ENCODE measurements around the gene C11orf91.
"Not testable (repeated sequence)": the region's sequence is repeated elsewhere in the genome, so short reads cannot be mapped to it uniquely, and the experiment has no call there.

C11orf91 gene

DNA sequence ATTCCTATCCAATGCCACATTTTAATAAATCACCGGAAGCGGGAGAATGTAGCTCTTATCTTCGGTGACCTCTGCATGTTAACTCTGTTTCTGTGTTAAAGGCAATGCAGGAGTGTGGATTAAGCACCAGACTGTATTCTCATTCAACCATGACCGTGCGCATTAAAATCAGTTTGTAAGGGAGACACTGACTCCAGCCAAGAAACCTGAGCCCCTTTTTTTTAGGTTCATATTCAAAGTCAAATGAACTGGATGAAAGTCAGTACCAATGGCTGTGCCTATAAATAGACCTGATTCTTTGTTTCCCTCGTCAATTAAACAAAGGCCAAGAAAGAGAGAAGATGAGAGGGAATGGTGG is 32.2 kb downstream of the C11orf91 start:
- no peak for DNase-seq

DNA sequence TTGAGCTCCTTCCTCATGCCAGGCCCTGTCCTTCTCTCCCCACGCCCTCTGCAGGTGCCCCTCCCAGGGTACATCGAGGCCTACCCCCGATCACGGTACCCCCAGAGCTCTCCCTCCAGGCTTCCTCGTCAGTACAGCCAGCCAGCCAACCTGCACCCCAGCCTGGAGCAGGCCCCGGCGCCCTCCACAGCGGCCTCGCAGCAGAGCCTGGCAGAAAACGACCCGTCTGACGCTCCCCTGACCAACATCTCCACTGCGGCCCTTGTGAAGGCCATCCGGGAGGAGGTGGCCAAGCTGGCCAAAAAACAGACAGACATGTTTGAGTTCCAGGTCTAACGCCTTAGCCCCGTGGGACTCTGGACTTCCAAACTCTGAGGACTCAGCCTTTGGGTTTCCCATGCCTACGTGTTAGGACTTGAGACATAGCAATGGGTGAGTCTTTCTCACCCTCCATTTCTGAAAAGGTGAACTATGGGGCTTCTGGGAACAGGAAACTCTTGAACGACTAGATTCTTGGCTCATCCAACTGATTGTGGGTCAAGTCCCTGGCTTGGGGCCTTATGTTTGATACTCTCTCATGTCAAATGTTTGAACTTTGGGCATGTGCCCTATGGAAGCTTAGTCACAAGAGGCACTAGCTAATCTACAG is 32.7 kb downstream of the C11orf91 start:
- no peak for DNase-seq

DNA sequence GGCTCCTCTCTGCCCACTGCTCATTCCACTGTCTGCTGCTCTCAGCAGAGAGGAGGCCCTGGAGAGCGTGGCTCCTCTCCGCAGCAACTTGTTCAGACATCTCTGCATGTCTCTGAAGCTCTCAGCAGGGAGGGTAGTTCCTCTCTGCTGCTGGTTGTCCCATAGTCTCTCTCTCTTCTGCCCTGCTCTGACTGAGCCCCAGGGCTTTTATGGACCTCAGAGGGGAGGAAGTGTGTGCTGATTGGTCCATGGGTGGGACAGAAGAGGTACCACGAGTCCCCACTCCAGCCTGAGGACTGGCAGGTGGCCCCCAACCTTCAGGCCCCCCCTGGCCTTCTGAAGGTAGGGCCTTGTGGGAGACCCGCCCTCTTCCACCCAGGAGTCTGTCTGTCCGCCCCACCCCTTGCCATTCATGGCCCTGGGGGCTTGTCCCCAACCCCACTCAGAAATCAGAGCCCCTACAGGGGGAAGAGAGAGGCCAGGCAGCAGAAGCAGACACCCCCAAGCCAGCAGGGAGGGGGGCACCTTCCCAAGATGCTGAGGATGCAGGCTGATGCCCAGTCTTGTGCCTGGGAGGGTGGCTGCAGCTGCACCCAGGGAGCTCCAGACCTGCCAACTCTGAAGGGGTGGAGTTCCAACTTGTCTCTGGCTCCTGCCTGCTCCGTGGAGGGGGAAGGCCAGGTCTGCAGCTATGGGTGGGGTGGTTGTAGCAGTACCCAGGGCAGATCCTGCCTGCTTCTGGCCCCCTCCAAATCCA is 35.1 kb downstream of the C11orf91 start:
- no peak for DNase-seq

DNA sequence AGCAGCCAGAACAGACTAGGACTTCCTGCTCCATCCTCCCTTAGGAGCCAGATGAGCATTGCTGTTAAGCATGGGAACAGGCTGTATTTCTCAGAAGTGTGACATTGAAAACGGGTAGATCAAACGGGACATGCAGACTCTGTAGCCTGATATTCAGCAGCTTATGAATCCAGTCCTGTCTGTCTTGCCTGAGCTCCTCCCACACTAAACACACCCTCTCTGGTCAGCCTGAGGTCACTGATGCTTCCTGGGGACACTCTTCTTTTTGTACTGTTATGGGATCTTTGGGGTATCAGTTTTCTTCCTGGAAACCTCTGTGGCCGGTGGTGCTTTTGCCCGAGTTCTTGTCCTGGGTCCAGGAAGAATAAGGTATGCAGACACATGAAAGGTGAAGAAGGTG is 35.8 kb downstream of the C11orf91 start:
- no peak for DNase-seq

DNA sequence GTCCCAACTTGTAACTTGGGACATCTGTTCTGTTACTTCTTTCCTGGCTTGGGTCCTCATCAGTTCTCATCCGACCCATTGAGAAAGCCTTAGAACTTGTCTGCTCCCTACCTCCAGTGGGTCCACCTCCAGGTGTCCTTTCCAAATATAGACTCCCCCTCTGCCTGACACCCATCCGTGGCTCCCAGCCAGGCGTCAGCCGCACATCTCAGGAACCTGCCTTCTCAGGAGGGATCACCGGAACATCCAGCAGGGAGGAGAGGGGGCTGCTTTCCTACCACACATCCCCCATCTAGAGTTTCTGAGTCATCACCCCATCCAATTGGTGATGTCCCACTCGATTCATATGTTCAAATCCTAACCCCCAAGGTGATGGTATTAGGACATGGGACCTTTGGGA is 36.5 kb downstream of the C11orf91 start:
- no peak for DNase-seq

DNA sequence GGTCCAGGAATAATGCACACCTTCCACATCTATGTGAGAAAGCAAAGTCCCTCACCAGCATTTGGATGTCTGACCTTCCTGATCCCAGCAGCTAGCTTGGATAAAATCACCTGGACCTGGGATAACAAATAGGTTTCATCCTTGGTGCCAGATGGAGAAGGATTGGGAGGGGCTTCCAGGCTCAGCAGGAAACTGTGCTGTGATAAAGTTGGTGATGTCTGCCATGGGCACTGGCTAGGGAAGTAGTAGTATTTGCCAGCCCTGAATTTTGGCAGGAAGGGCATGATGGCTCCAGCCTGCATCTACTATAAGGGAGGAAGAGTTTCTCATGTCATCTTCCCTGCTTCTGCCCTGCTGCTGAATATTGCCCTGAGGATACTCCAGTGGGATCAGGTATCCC is 37.5 kb downstream of the C11orf91 start:
- no peak for DNase-seq

DNA sequence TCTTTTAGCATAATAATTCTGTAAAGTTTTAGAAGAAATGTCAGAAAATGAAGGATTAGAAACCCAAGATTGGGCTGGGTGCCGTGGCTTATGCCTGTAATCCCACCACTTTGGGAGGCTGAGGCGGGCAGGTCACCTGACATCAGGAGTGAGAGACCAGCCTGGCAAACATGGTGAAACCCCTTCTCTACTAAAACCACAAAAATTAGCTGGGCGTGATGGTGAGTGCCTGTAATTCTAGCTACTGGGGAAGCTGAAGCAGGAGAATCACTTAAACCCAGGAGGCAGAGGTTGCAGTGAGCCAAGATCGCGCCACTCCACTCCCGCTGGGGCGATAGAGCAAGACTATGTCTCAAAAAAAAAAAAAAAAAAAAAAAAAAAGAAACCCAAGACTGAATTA is 39.1 kb downstream of the C11orf91 start:
- DNase-seq = not testable (repeated sequence)

DNA sequence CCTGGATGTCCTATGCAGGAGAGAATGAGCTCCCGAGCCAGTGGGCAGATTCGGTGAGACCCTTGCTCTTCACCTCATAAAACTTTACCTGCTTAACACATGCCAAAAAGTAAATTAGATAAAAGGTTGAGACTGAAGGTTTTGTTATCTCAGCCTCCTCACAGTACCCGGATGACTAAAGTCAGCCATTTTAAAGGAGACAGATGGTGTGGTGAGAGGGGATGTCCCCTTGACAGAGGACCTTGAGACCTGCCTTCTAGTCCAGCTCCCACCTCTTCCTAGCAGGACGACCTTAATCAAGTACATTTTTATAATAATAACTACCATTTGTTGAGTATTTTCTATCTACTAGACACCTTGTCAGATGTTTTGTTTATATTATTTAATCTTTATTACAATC is 39.7 kb downstream of the C11orf91 start:
- no peak for DNase-seq

DNA sequence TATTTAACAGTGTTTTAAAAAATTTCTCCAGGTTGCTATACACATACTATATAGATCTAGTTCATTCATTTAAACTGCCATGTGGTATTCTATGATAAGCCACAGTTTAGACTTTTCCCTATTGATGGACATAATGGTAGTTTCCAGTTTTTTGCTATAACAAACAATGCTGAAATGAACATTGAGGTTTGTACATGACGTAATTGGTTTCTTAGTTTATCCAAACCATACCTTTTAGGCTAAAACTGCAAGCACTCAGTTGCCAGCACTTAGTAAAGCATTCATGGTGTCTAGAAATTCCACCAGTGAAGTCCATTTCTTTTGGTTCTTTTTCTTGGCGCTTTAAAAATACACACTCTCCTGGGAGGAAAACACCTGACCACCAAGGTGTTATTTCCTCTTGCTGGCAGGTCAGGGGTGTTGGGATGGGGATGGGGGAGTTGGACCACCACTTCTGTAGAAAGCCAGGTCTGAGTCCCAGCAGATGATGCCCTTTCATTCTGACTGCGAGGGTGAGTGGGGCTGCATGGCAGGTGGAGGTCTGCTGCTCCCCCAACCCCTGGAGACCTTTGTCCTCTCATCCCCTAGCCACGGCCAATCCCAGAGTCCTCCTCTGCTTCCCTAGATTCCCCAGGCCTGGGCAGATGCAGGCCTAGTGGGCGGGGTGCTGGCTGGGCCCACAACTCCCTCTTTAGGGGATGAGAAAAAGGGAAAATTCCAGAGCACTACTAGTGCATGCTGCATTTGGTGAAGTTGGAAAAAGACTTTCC is 41.1 kb downstream of the C11orf91 start:
- DNase-seq = no peak

DNA sequence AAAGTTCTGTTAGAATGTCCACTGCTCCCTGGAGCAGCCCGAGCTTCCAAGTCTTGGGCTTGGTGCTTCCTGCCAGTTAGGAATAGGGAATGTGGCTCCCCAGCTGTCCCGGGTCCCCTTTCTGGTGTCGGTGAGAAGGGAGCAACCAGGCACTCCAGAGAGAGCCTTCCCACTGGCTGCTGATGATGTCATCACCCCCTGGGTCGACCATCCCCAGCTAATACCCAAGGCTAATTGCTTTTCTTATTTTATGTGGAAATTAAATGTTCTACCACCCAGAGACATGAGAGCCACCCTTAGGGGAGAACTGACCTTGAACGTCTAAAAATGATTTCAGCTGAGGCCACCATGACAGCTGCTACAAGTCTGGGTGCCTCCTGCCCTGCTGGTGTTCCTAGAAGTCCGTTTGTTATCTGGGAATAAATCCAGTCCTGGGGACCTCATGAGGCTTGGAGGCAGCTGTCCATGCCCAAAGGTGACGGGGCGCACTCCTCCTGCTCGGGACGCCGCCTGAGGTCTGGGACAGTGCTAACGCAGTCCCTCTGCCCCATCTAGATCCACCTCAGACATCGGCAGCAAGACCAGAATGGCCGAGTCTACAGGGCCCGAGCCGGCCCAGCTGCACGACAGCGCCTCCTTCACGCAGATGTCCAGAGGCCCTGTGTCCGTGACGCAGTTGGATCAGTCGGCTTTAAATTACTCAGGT is 42.3 kb downstream of the C11orf91 start:
- no peak for DNase-seq

DNA sequence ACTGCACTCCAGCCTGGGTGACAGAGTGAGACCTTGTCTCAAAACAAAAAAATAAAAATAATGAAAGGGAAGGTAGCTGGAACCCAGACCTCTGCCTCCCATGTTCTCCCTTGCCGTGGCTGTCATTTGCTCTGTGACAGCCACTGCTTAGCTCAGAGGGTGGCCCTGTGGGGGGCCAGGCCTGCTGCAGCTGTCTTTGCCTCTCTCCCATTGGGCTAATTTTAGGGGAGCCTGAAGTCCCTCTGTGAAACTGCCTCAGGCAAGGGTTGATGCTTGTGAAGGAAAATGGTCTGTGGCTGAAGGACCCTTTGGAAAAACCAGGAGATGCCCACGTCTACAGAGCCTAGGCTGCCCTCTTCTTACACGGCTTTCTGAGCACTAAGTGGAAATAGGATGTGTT is 42.9 kb downstream of the C11orf91 start:
- no peak for DNase-seq

DNA sequence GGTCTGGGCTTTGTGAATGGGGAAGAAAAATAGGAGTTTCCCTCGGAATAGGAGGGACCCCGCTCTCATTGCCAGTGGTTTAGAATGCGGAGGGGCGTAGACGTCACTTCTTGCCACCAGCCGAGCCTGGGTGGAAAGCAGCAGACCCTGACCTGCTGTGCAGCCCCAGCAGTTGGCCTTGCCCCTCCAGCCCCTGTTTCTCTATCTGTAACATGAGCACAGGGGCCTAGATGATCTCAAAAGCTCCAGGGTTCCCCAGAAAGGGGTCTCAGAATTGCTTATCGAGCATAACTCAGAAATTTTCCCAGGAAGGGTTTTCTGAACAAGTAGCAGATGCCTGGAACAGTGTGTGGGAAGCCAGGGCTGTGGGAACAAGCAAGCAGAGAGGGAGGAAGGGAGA is 43.9 kb downstream of the C11orf91 start:
- DNase-seq = no peak

DNA sequence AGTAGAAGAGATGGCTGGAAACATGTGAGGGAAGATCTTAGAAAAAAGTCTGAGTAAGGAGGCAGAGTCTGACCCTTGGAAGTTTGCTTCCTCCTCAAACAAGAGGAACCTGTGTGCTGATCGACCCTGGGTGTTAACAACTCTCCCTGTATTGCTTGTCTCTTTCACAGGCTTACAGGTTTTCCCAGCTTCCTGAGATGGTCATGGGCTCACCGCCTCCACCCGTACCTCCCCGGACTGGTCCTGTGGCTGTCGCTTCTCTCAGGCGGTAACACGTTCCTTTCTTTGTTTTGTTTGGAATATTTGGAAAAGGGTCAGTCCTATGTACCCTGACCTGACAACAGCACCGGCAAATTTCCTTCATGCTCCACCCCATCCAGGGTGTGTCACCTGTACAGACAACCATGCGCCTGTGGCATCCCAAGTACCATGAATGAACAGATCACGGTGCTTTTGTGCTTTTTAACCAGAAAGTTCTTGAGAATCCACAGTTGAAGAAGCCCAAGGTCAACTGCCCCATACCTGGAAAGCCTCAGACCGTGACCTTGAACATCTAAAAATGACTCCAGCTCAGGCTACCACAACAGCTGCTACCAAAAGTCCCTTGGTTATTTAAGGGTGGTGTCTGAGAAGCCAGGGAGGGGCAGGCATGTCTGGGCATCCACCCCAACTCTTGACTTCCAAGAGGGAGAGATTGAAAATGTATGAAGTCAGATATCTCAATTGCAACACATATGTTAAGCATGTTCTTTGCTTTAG is 44.6 kb downstream of the C11orf91 start:
- no peak for DNase-seq

DNA sequence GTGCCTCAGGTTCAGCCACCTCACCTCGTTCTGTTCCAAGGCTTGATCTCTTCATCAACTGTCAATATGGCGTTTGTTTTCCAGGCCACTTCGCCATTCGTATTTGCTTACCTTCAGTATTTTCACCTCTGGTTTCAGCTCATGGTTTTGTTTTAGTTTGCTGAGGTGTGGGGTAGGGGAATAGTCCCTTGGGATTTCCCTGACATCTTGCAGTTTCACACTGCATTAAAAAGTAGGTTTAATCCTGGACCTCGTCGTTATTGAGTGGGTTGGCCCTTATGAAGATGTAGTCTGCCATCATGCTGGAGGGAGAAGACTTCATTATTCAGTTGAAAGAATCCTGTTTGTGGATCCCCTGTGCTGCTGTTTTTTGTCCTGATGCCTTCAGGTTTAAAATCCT is 46.0 kb downstream of the C11orf91 start:
- DNase-seq = no peak

DNA sequence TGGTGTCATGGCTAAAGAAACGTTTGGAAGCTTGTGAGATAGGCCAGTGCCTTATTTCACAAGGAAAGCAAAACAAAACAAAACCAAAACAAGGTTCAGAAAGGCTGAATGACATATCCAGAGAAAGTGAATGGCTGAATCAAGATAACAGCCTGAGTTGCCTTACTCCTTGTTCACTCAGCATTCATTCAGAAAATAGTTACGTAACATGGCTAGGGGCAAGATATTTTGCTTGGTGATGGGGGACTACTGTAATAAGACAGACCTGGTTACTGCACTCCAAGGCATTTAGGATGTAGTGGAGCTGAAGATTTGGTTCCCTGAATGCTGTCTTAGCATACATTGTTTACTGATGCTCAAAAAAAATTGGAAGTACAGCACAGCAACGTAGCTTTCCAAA is 47.7 kb downstream of the C11orf91 start:
- DNase-seq = no peak

DNA sequence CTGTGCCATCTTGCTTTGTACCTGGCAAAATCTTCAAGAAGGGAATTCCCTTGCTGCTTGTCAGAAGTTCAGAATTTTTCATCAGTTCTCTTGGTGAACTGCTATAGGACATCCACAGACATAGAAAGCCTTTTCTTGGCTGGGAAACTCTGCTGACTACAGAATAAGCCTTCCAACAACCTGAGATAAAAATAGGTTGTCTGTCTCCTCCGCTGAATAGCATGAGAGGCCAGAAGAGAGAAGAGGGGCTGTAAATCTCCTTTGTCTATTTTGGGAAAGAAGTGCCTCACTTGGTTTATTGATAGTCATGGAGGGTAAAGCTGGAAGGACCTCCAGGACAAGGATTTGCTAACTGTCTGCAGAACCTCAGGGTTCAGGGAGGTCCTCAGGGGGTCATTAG is 48.2 kb downstream of the C11orf91 start:
- DNase-seq = no peak

DNA sequence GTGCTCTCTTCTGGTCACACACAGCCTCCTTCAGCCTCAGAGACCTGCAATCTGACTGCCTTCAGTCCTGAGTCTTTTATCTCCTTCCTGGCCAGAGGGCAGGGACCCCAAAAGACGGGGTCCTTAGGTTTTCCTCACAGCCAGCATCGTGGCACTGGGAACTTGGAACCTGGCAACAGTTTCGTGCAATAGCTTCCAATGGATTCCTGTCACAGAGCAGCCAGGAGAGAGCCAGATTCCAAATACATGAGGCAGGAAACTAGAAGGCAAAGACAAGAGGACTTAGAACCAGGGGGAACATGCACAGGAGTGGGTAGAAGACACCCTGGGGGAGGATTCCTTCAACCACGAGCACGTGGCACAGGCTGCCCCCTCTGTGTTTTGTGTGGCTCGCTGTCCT is 48.6 kb downstream of the C11orf91 start:
- peak; percentile 30 for DNase-seq

DNA sequence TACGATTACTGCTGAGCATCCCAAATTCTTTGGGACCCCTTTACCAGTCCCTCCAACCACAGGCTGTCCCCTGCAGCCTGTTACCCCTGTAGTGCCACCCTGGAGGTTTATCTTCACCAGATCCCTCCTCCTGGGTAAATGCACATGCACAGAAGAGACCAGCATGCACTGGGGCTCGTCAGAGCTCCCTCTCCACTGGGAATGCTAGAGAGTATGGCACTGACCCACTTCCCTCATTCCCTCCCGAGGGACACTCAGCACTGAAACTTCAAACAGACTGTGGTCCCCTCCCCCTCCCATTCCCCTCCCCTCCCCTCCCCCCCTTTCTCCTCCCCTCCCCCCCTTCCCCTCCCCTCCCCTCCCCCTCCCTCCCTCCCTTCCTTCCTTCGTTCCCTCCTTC is 49.1 kb downstream of the C11orf91 start:
- DNase-seq = no peak

DNA sequence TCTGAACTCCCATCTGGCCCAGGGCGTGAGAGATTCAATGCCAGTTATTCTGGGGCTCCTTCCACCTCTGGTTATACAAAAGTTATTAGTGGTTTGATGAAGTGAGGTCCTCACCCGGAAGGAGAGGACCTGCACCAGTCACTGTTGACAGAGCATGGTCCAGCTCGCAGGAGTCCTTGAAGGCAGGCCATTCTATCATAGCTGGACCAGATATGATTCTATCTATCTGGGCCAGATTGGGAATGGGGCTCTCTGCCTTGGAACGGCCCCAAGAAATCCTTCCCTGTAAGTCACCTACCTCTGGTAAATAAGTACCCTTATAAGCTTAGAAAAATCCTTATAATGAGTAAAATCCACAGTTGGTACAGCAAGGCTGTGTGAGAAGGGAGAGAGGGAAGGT is 50.7 kb downstream of the C11orf91 start:
- DNase-seq = no peak

Measured in fibroblast of skin of back (primary cell).